ENCODE measurements around the gene BSG.

- no peak for TF ChIP-seq CTCF (IDR thresholded peaks at IDR 0.05)
- TF ChIP-seq POLR2A (IDR thresholded peaks at IDR 0.05), result no peak
- TF ChIP-seq EP300 (IDR thresholded peaks at IDR 0.05), result no peak
These were observed 30.7 kb upstream of the BSG start for GRCh38 chr19:541699-542098.

All from ovary (tissue), 3 donors.